Stimulated activated CD4-positive, alpha-beta T cell treated with anti-CD3 and anti-CD28 coated beads, Interleukin-12 subunit alpha, Interleukin-12 subunit beta, amount 100 ng/mL, for 24 hours (primary cell): ENCODE data around the gene PTF1A.
"Not testable (repeated sequence)": the region's sequence is repeated elsewhere in the genome, so short reads cannot be mapped to it uniquely, and the experiment has no call there.

Source experiments
- DNase-seq, 2 experiments: peaks; one replicate each; pipeline ENCODE4 v3.0.0-alpha.2; 2020; ENCODE audit warnings: low read depth in 2 of 2

PTF1A gene

GRCh38 chr10:23203369-23204325 lies 11.5 kb downstream of the PTF1A start:
- DNase-seq = no peak

- no peak for DNase-seq
Measured at GRCh38 chr10:23204773-23205172, 12.7 kb downstream of the PTF1A start.

- DNase-seq = no peak
Measured at GRCh38 chr10:23205972-23206642, 14.0 kb downstream of the PTF1A start.

- no peak for DNase-seq
Measured at GRCh38 chr10:23217471-23217870, 25.4 kb downstream of the PTF1A start.

- DNase-seq = no peak
Measured at GRCh38 chr10:23230582-23230981, 38.5 kb downstream of the PTF1A start.

GRCh38 chr10:23238015-23238414 lies 45.9 kb downstream of the PTF1A start:
- DNase-seq = no peak

- not testable (repeated sequence) for DNase-seq
Measured at GRCh38 chr10:23241779-23242178, 49.7 kb downstream of the PTF1A start.
